Hematopoietic multipotent progenitor cell treated with erythropoietin and hydrocortisone succinate and interleukin-3 and kit ligand, for 17 days (in vitro differentiated cells): ENCODE results near the gene COL8A2.

Source experiments
- DNase-seq: peaks from one replicate; pipeline ENCODE4 v3.0.0-alpha.2; 2015; ENCODE audit warnings: low spot score

Gene COL8A2

DNA sequence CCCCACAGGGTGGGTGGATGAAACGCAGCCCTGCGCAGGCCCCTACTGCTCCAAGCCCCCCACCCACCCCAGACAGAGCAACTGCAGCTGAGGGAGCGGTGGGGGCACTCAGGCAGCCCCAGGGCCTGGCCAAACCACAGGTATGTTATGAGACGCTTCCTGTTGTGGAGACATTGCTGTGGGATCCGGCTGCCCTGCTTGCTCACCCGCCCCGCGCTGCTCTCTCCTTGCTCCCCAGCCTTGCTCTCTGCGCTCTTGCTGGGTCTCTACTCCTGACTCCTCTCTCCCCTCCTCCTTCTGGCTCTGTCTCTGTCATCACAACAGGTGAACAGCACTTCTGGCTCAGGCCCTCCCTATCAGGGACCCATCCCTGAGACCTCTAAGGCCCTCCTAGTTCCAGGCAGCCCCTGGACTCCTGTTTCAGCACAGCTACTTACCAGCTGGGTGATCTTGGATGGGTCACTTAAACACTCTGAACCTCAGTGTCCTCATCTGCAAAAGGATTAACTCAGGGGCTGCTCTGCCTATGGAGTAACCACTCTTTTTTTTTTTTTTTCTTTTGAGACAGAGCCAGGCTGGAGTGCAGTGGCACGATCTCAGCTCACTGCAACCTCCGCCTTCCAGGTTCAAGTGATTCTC, 15.9 kb downstream of the COL8A2 start:
- DNase-seq: no peak

DNA sequence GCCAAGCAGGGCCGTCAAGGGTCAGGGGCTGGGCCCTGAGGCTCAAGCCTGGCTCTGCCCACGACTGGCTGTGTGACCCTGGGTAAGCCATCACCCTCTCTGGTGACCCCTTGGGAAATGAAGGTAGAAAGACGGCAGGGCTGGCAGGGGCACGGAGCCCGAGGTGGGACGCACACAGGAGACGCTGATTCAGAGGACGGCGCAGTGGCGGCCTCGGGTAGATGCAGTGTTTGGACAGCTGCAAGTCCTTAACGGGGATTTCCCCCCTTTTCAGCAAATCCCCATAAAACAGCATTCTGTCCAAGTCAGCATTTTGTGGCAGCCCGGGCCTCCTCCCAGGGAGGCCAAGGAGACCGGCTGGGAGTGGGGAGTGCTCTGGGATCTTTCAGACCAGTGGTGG, 16.7 kb downstream of the COL8A2 start:
- DNase-seq: no peak

- DNase-seq: no peak
These were observed 17.6 kb downstream of the COL8A2 start for GRCh38 chr1:36107394-36107793.

DNA sequence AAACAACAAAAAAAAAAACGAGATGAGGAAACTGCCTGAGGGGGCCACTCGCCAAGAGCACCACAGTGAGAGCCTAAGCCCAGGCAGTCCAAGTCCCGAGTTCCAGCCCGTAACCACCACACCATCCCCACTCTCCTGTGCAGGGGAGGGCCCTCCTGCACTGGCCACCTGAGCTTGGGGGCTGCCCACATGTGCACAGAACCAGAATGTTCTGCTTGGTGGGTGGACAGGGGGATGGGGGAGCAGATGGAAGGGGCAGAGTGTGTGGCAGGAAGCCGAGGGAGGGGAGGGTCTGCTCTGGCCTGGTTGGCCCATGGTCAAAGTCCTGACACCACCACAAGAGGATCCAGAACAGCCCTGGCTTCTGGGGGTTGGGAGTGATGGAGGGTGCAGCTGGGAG, 18.8 kb downstream of the COL8A2 start:
- no peak for DNase-seq

DNA sequence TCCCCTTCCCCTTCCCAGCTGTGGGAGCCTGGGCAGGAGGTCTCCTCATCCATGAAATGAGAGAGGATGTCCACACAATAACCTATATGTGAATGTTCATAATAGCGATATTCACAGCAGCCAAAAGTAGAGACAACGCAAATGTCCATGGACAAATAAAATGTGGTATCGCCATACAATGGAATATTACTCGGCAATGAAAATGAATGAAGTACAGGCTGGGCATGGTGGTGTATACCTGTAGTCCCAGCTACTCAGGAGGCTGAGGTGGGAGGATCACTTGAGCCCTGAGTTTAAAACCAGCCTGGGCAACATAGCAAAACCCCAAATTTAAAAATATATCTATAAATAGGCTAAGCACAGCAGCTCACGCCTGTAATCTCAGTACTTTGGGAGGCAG, 23.5 kb downstream of the COL8A2 start:
- DNase-seq: no peak

DNA sequence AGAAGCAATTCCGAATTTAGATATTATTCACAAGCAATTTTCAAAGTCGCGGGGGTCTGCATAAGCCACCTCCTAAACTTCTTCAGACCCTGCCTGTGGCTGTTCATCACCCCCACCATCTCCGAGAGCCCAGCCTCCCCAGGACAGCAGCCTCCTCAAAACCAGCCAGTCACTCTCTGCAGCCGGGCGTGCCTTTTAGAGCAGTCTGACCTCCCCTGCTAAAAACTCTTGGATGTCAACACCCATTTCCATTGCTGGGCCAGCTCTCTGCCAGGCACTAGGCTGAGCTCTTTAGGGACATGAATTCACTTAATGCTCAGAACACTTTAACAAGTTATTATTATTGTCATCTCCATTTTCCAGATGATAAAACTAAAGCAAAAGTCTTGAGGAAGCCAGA, 24.6 kb downstream of the COL8A2 start:
- DNase-seq: no peak

GRCh38 chr1:36099681-36100341, 25.2 kb downstream of the COL8A2 start:
- DNase-seq: peak; percentile 80

GRCh38 chr1:36098650-36099365, 26.2 kb downstream of the COL8A2 start:
- no peak for DNase-seq

DNA sequence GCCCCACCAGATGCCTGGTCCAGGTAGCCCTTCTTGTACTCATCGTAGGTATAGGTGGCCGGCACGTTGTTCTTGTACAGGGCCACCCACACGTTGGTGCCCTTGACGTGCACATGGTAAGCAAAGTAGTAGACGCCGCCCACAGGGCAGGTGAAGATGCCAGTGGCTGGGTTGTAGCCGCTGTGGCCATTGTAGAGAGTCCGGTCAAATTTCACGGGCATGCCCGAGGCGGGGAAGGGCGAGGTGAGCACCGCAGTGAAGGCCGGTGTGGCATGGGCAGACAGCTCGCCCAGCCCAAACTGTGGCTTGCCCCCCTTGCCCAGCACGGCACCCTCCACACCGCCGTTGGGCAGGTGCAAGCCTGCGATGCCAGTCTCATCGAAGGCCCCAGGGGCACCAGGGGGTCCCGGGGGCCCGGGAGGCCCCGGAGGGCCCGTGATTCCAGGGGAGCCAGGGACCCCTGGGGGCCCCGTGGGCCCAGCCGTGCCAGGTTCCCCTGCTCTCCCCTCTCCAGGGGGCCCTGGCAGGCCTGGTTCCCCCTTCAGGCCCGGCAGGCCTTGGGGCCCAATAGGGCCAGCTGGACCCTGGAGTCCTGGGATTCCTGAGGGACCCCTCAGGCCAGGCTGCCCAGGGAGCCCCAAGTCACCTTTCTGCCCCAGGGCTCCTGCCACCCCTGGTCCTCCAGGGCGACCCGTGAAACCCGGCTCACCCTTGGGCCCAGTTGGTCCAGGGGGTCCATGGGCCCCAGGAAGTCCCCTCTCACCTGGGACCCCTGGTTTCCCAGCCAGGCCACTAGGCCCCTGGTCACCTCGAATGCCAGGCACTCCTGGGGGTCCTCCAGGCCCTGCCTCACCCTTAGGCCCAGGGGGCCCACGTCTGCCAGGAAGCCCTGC, 27.1 kb downstream of the COL8A2 start:
- DNase-seq: no peak

DNA sequence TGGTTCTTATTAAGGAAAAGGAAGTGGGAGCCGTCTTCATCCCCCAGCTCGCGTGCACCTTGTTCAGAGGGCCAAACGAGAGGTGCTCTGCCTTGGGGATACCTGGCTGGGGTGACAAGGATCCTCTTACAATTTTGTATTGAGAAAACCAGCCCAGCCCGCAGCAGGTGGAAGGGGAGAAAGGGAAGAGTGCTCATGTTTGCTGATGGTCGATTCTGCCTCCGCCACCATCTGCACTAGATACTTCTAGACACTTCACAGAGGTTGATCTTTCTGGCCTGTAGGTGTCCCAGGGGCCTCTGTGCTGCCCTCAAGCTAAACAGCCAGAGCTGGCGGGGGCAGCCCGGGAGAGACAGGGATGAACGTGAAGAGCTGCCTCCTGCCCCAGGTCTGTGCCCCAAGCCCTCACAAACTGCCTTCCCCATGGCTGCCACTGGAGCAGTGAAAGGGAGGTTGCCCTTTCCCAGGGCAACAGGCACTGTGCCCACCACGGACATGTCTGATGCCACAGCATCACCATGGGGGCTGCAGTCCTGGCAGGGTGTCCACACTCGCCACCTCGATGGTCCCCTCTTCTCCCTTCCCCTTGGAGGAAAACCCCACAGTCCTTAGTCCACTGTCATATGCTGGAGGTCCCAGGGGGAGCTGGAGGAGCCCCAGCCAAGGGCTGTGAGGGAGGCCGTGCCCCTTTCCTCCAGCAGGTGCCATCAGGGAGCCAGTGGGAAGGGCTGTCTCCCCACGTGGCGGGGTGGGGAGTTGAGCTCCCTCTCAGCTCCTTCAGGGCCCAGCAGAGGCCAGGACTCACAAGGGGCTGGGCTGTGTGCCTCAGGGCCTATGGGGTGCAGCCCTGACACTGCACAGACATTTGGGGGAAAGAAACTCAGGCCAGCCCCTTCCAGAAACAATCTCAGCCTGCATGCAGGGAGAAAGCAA, 28.3 kb downstream of the COL8A2 start:
- no peak for DNase-seq

- no peak for DNase-seq
These were observed 29.1 kb downstream of the COL8A2 start for GRCh38 chr1:36095760-36096405.

- DNase-seq: no peak
These were observed 30.4 kb downstream of the COL8A2 start for GRCh38 chr1:36094621-36095061.

GRCh38 chr1:36093929-36094328, 31.1 kb downstream of the COL8A2 start:
- DNase-seq: no peak

DNA sequence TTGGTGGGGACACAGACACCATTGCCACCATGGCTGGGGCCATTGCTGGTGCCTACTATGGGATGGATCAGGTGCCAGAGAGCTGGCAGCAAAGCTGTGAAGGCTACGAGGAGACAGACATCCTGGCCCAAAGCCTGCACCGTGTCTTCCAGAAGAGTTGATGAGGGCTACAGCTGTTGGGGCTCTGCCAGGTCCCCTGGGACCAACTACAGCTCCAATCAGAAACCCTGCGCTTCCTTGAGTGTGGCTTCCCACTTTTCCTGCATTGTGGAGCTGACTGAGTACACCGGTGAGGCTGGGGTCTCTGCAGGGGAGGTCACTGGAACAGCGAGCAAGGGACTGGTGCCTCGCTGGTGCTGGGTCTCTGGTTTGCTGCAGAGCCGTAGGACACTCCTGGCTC, 31.8 kb downstream of the COL8A2 start:
- DNase-seq: no peak

DNA sequence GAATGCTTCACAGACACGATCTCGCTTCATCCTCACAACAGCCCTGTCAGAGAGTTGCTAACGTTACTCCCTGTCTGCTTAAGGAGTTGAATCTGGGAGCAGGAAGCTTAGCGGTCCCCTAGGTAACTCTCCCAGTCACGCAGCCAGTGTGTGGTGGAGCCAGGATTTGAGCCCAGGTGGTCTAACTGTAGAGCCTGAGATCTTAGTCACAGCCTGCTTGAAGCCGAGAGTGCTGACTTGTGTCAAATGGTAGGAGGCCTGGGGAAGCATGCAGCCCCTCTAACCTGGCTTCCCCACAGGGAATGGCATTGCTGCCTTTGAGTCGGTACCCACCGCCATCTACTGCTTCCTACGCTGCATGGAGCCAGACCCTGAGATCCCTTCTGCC, 32.2 kb downstream of the COL8A2 start:
- DNase-seq: no peak

- DNase-seq: no peak
These were observed 32.7 kb downstream of the COL8A2 start for GRCh38 chr1:36092166-36092797.

- DNase-seq: no peak
These were observed 33.3 kb downstream of the COL8A2 start for GRCh38 chr1:36091698-36092097.

DNA sequence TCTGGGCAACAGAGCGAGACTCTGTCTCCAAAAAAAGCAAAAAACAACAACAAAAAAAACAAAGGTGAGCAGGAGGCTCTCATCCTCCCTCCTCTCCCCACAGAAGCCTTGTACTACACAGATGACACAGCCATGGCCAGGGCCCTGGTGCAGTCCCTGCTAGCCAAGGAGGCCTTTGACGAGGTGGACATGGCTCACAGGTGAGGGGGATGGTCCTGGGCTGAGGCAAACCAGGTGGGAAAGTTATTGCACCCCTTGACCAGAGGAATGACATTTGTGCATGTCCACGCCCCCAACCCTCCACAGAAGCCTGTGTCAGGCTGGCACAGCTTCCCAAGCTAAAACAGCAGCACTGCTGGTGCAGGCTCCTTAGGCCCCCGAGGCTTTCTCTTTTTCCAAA, 33.9 kb downstream of the COL8A2 start:
- no peak for DNase-seq

DNA sequence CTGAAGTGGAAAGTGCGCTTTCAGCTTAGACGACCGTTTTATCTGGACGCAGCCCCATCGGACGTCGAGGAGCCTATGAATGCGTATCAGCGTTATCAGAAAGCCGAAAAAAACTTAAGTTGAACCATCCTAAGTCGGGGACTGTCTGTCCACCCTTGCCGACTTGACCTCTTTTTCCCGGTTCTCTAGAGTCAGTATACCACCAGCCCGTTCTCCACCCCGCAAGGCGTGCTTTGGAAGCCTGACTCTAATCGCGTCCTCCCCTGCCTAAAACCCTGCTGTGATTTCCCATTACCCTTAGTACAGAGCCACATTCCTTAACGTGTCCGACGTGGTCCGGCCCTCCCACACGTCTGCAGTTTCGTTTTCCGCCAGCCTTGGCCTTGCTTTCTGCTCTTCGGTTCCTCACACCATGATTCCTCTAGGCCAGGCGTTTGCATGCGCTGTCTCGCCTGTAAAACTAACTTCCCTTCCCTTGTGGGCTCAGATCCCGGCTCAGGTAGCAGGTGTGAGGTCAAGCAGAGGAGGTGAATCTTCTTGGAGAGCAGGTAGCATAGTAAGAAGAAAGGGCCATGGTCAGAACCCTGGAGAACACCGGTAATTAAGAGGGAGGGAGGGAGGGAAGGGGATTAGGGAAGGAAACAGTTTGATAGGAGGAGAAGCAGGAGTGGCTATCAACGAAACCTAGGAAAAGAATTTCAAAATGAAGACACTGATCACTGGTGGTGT, 35.5 kb downstream of the COL8A2 start:
- DNase-seq: no peak
